PFSK-1 (cell line): ENCODE data around the gene INPP5A.

Experiments used
- FOXP2 ChIP-seq: optimal IDR thresholded peaks from 2 replicates; pipeline ENCODE3; 2011; ENCODE audit warnings: borderline replicate concordance, control low read depth, inconsistent platforms; ENCODE audit not compliant: insufficient read depth; ENCODE audit errors: extremely low read length, extremely low read depth
- POLR2AphosphoS5 ChIP-seq: IDR thresholded peaks from 2 replicates; pipeline ENCODE4 v1.6.1; 2012; ENCODE audit warnings: low read depth, mild to moderate bottlenecking, control low read depth, low read length, moderate library complexity
- REST ChIP-seq, 2 experiments: IDR thresholded peaks; 2 replicates each; pipeline versions ENCODE4 v1.6.1 to v1.8.0; 2011 to 2012; ENCODE audit warnings: low read depth in 2 of 2, low read length in 2 of 2, control low read depth in 1 of 2, inconsistent platforms in 1 of 2, mild to moderate bottlenecking in 1 of 2, moderate library complexity in 1 of 2; ENCODE audit not compliant: insufficient read depth in 1 of 2
- SIN3A ChIP-seq: IDR thresholded peaks from 2 replicates; pipeline ENCODE4 v1.6.1; 2012; ENCODE audit warnings: mild to moderate bottlenecking, low read length, moderate library complexity, borderline replicate concordance; ENCODE audit not compliant: insufficient read depth
- TAF1 ChIP-seq: IDR thresholded peaks from 2 replicates; pipeline ENCODE4 v1.6.1; 2012; ENCODE audit warnings: low read length, control low read depth, borderline replicate concordance; ENCODE audit not compliant: insufficient read depth

Gene INPP5A

GRCh38 chr10:132783940-132784865 is 246.6 kb downstream of the INPP5A start:
- no peak for TF ChIP-seq POLR2AphosphoS5
- no peak for TF ChIP-seq TAF1
- no peak for TF ChIP-seq REST (IDR thresholded peaks at IDR 0.05; ENCODE audit: insufficient read depth in 1 of 2, low read depth in 2 of 2, low read length in 2 of 2)
- no peak for TF ChIP-seq SIN3A
- TF ChIP-seq FOXP2, result no peak

GRCh38 chr10:132784866-132785722 is 247.5 kb downstream of the INPP5A start:
- TF ChIP-seq POLR2AphosphoS5 (no peak), TAF1 (no peak), REST (IDR thresholded peaks at IDR 0.05; ENCODE audit: insufficient read depth in 1 of 2, low read depth in 2 of 2, low read length in 2 of 2) (no peak), SIN3A (no peak), FOXP2 (no peak)

GRCh38 chr10:132785723-132786475 is 248.3 kb downstream of the INPP5A start, which contains the start of gene NKX6-2:
Gene NKX6-2 (minus strand): TSS chr10:132786147. CDS start chr10:132785948, 199 bp downstream.
- TF ChIP-seq TAF1 (no peak), REST (IDR thresholded peaks at IDR 0.05; ENCODE audit: insufficient read depth in 1 of 2, low read depth in 2 of 2, low read length in 2 of 2) (no peak), FOXP2 (no peak), POLR2AphosphoS5 (no peak), SIN3A (no peak)

GRCh38 chr10:132786476-132786883 is 248.9 kb downstream of the INPP5A start:
- TF ChIP-seq POLR2AphosphoS5, result no peak
- no peak for TF ChIP-seq SIN3A
- no peak for TF ChIP-seq FOXP2
- no peak for TF ChIP-seq REST (IDR thresholded peaks at IDR 0.05; ENCODE audit: insufficient read depth in 1 of 2, low read depth in 2 of 2, low read length in 2 of 2)
- TF ChIP-seq TAF1, result no peak
